ENCODE measurements around the gene PET100.

GRCh38 chr19:7617735-7618134, 11.9 kb upstream of the PET100 start:
- no peak for TF ChIP-seq CTCF (IDR thresholded peaks at IDR 0.05)
- no peak for TF ChIP-seq POLR2A (IDR thresholded peaks at IDR 0.05)

All from heart left ventricle (tissue), 13 donors.